GM18951 (cell line): ENCODE data around the gene TM9SF4.

Source experiments
- POLR2A ChIP-seq: IDR thresholded peaks from 4 replicates; pipeline ENCODE4 v1.6.1; 2011; ENCODE audit warnings: mild to moderate bottlenecking; ENCODE audit not compliant: insufficient read length, insufficient read depth; ENCODE audit errors: extremely low read depth
- in situ Hi-C: fragments of 300-500 bp; cut with MboI; formaldehyde crosslinking; loops from one replicate; pipeline ENCODE4 v1.12.0; 2022; ENCODE audit warnings: low sequenced_read_pairs, mixed read lengths, inconsistent platforms; ENCODE audit not compliant: unreplicated experiment

TM9SF4 gene

GRCh38 chr20:32077190-32077589 is 32.3 kb upstream of the TM9SF4 start:
- in situ Hi-C loops, result no loop called here
- no peak for TF ChIP-seq POLR2A

- TF ChIP-seq POLR2A, result no peak
- in situ Hi-C loops, result no loop called here
Measured at GRCh38 chr20:32078322-32078721, 31.2 kb upstream of the TM9SF4 start.

DNA sequence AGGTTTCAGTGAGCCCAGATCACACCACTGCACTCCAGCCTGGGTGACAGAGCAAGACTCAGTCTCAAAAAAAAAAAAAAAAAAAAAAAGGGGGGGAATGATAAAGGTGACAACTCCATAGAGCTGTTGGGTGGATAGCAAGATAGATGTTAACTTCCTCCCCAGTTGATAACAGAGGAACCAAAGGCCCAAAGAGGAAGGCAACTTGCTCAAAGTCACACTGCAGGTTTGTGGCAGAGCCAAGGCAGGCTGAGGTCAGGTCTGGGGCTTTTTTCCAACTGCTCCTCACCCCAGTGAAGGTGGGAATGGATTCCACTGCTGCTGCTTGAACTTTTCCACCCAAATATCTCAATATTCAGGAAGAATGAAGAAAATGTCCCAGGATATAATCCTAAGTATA is 30.7 kb upstream of the TM9SF4 start:
- in situ Hi-C loops, result no loop called here
- TF ChIP-seq POLR2A, result no peak

GRCh38 chr20:32079655-32080109 is 29.8 kb upstream of the TM9SF4 start:
- in situ Hi-C loops, result no loop called here
- no peak for TF ChIP-seq POLR2A

DNA sequence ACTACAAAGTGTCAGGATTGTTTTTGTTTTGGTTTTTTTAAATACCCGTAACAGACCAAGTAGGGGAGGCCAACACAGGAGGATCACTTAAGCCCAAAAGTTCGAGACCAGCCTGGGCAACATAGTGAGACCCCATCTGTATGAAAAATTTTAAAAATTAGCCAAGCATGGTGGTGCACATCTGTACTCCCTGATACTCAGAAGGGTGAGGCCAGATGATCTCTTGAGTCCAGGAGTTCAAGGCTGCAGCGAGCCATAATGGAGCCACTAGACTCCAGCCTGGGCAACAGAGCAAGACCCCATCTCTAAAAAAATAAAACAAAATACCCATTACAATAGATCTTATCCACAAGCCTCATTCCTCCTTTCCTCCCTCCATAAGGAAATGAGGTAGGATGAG is 28.7 kb upstream of the TM9SF4 start:
- in situ Hi-C loops, result no loop called here
- no peak for TF ChIP-seq POLR2A

DNA sequence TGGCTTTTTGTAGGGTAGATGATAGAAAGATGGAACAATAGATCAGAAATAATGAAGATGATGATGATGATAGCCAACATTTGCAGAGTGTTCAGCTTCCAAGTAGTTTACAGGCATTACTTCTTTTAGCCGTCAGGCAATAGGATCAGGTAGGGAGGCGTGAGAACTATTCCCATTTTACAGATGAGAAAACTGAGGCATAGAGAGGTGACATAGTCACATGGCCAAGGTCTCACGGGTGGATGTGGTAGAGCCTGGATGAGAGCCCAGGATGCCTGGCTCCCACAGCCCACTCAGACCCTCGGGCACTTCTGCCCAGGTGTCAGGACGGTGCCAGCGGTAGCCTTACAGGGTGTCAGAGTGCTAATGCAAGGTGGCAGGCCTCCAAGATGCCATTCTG is 26.0 kb upstream of the TM9SF4 start:
- no peak for TF ChIP-seq POLR2A
- in situ Hi-C loops, result no loop called here

DNA sequence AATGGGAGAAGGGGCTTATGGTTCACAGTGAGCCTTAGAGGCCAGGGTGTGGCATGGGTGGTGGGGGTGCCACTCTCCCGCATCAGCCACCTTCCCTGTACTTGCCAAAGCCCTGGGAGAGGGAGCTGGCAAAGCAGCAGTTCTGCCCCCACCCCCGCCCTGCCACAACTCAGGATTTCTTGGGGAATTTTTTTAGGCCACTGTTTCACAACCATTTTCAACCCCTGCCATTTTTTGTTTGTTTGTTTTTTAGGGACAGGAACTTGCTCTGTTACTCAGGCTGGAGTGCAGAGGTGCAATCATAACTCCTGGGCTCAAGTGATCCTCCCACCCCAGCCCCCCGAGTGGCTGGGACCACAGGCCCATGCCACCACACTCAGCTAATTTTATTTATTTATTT is 22.4 kb upstream of the TM9SF4 start:
- no peak for TF ChIP-seq POLR2A
- in situ Hi-C loops, result no loop called here

DNA sequence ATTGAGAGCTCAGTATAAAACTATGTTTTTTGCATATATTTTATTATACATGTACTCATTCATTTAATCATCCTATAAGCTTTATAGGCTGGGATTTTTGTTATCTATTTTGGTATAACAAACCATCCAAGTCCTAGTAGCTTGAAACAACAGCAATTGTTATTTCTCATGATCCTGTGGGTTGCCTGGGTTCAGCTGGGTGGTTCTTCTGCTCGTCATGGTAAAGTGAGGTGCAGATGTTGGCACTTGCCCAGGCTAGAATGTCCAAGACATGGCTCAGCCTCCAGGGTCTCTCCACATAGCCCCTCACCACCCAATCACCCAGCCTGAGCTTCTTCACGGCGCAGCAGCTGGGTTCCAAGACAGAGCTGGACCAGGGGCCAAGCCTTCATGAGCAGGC is 20.8 kb upstream of the TM9SF4 start:
- TF ChIP-seq POLR2A, result no peak
- in situ Hi-C loops, result no loop called here

- in situ Hi-C loops, result loop anchor here (10.0 kb wide), 1 partner anchor 265 kb away; no protein-coding TSS in a partner anchor
- no peak for TF ChIP-seq POLR2A
Measured at GRCh38 chr20:32089637-32090362, 19.7 kb upstream of the TM9SF4 start.

DNA sequence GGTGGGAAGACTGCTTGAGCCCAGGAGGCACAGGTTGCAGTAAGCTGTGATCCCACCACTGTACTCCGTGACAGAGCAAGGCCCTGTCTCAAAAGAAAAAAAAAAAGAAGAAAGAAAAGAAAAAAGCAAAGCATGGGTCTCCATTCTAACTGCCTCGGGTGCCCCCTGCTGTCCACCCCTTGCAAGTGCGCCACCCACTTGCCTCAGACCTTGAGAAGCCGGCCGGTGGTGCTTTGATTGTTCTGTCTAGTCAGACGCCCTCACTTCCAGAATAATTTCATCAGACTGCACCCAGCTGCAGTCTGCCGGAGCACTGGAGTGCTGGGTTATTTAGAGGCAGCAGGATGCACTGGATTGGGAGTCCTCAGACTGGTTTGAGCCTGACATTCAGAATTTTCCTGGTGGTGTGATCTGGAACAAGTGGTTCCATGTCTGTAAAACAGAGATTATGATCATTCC is 17.6 kb upstream of the TM9SF4 start:
- in situ Hi-C loops, result loop anchor here (10.0 kb wide), 1 partner anchor 267 kb away; no protein-coding TSS in a partner anchor
- no peak for TF ChIP-seq POLR2A

DNA sequence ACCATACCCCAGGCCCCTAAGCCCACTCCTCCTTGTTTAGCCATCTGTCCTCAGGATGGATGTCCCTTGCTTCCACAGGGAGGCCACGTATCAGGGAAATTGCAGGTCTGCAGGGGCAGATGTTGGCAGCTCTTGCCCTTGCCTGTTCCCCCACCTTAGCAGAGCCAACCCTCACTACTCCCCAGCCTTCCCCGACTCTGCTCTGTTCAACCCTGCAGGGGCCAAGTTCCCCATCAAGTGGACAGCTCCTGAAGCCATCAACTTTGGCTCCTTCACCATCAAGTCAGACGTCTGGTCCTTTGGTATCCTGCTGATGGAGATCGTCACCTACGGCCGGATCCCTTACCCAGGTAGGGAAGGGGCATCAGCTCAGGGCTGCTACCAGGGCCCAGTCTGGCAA is 10.7 kb upstream of the TM9SF4 start:
- no peak for TF ChIP-seq POLR2A
- in situ Hi-C loops, result loop anchor here (10.0 kb wide), 1 partner anchor 274 kb away; no protein-coding TSS in a partner anchor

DNA sequence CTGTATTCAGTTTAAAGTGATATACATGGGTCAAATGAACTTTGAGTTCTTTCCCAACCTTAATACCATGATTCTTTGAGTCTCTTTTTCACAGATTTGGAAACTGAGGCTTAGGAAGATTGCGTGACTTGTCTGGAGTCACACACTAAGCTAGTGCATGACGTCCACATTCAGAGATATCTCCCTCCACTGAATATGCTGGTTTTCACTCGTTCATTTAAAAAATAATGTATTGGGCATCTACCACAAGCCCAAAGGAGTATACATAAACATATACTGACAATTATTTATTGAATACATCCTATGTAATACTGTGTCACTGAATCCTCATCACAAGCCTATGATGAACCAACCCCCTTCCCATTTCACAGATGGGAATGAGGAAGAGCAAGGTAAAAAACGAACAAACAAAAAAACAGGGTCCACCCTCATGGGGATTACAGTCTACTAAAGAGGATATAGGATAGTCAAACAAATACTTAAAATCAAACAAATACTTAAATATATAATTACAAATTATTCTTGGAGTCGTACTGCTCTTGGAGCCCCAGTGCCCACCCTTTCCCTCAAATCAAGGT is 611 bp upstream of the TM9SF4 start:
- in situ Hi-C loops, result no loop called here
- no peak for TF ChIP-seq POLR2A

DNA sequence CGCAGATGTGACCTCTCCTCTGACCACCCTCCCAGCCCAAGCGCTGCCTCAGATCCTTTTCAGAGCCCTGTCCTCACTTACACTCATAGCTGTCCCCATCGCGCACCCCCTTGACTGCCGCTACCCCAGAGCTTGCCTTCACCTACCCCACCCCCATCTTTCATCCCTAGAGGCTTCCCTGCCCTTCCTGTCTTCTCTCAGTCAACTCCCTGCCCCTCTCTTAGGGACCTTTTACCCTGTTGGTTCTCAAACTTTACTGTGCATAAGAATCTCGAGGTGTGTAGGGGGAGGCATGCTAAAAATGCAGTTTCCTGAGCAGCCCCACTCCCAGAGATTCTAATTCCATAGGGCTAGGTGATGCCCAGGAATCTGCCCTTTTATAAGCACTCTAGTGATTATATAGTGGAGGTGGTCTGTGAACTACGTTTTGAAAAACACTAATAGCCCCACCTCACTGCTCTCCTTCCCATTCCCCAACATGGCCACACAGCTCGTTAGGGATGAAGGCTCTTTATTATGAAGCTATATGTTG is 725 bp downstream of the TM9SF4 start:
- in situ Hi-C loops, result no loop called here
- TF ChIP-seq POLR2A, result no peak

- in situ Hi-C loops, result no loop called here
- no peak for TF ChIP-seq POLR2A
Measured at GRCh38 chr20:32110727-32111126, 1.2 kb downstream of the TM9SF4 start.
